OCI-LY7 (cell line): Measurements from ENCODE around the gene ZNF407. TPM values are rescaled to one million over a fixed set of nuclear protein-coding genes. Genes with fewer than 3 reads are reported as not detected.

Experiments used
- BruUV-seq: library from RNA; stranded (reverse); fragments of 400-500 nt; replicated peaks from 2 replicates; lab custom pipeline; 2021; lab: Mats Ljungman, UMichigan
- CTCF ChIA-PET: fragments of 300-600 bp; sonication (Branson Sonifier 250); formaldehyde crosslinking; loops from one replicate; lab custom pipeline; 2022; ENCODE audit warnings: antibody characterized with exemption; ENCODE audit not compliant: unreplicated experiment; lab: Charles Lee
- POLR2A ChIA-PET: fragments of 300-600 bp; sonication (Branson Sonifier 250); formaldehyde crosslinking; loops from one replicate; lab custom pipeline; 2022; ENCODE audit warnings: antibody characterized with exemption; lab: Charles Lee
- DNase-seq: peaks from one replicate; pipeline ENCODE4 v3.0.0-alpha.2; 2015; ENCODE audit warnings: low spot score
- H2AFZ ChIP-seq: fragments of 200-600 bp; sonication (generic), shearing (Covaris generic); 2 replicates; pipeline ENCODE4 v1.6.1; 2014; ENCODE audit warnings: mild to moderate bottlenecking, antibody characterized with exemption, low read length, moderate library complexity
- H3K27ac ChIP-seq: fragments of 200-600 bp; sonication (generic); 2 replicates; pipeline ENCODE4 v1.5.1; 2014; ENCODE audit warnings: mixed run types, low read depth, mild to moderate bottlenecking, moderate library complexity, low read length, inconsistent platforms; ENCODE audit not compliant: poor library complexity, severe bottlenecking
- H3K36me3 ChIP-seq: fragments of 200-600 bp; sonication (generic); 2 replicates; pipeline ENCODE4 v1.6.1; 2014; ENCODE audit warnings: mild to moderate bottlenecking, antibody characterized with exemption, low read length, moderate library complexity, mixed read lengths; ENCODE audit not compliant: insufficient read depth
- H3K4me1 ChIP-seq: fragments of 200-600 bp; sonication (generic); 2 replicates; pipeline ENCODE4 v1.5.1; 2014; ENCODE audit warnings: mild to moderate bottlenecking, low read length; ENCODE audit not compliant: insufficient read depth, poor library complexity, severe bottlenecking
- H3K4me2 ChIP-seq: fragments of 200-600 bp; sonication (generic); 2 replicates; pipeline ENCODE4 v1.6.1; 2014; ENCODE audit warnings: mild to moderate bottlenecking, low read length
- H3K4me3 ChIP-seq: fragments of 200-600 bp; sonication (generic); 2 replicates; pipeline ENCODE4 v1.5.1; 2014; ENCODE audit warnings: mild to moderate bottlenecking, low read depth, low read length; ENCODE audit not compliant: poor library complexity, severe bottlenecking
- H3K79me2 ChIP-seq: fragments of 200-600 bp; sonication (generic); 2 replicates; pipeline ENCODE4 v1.6.1; 2016; ENCODE audit warnings: low read depth, mild to moderate bottlenecking, low read length, moderate library complexity, mixed read lengths; ENCODE audit not compliant: insufficient read depth
- H3K9me2 ChIP-seq: fragments of 200-600 bp; sonication (generic); 2 replicates; pipeline ENCODE4 v1.6.1; 2016; ENCODE audit warnings: mild to moderate bottlenecking, low read length, mixed read lengths; ENCODE audit not compliant: insufficient read depth
- H3K9me3 ChIP-seq: fragments of 200-600 bp; sonication (generic); 2 replicates; pipeline ENCODE4 v1.6.1; 2014; ENCODE audit warnings: mild to moderate bottlenecking, mixed run types, low read length, mixed read lengths
- H4K20me1 ChIP-seq: fragments of 200-600 bp; sonication (generic); 2 replicates; pipeline ENCODE4 v1.6.1; 2014; ENCODE audit warnings: mild to moderate bottlenecking, antibody characterized with exemption, low read length, moderate library complexity, mixed read lengths; ENCODE audit not compliant: insufficient read depth
- CTCF ChIP-seq: fragments of 200-600 bp; sonication (generic); conservative IDR thresholded peaks from 2 replicates; pipeline ENCODE4 v1.5.1; 2014; ENCODE audit warnings: mild to moderate bottlenecking, antibody characterized with exemption, low read length, moderate library complexity, mixed read lengths
- EZH2phosphoT487 ChIP-seq: fragments of 200-600 bp; sonication (generic); IDR thresholded peaks from 2 replicates; pipeline ENCODE4 v1.6.1; 2018; ENCODE audit warnings: low read depth, borderline replicate concordance, mild to moderate bottlenecking, mixed run types, antibody characterized with exemption, low read length, moderate library complexity, mixed read lengths
- intact Hi-C: fragments of 100-400 bp; cut with micrococcal nuclease; formaldehyde crosslinking; loops from one replicate; pipeline ENCODE4 v1.10.0; 2022; ENCODE audit not compliant: unreplicated experiment
- total RNA-seq, 2 experiments: library from RNA; depleted of rRNA in 1 of 2; stranded (reverse); fragments of >200 nt in 1 of 2; shearing (Covaris generic) in 1 of 2; gene quantifications; 2 replicates each; pipeline ENCODE4 v1.2.3, GENCODE V29; 2014 to 2022

ZNF407 gene
- total RNA-seq, 2 experiments from 2014 or later = 8.9 to 11.9 TPM

DNA sequence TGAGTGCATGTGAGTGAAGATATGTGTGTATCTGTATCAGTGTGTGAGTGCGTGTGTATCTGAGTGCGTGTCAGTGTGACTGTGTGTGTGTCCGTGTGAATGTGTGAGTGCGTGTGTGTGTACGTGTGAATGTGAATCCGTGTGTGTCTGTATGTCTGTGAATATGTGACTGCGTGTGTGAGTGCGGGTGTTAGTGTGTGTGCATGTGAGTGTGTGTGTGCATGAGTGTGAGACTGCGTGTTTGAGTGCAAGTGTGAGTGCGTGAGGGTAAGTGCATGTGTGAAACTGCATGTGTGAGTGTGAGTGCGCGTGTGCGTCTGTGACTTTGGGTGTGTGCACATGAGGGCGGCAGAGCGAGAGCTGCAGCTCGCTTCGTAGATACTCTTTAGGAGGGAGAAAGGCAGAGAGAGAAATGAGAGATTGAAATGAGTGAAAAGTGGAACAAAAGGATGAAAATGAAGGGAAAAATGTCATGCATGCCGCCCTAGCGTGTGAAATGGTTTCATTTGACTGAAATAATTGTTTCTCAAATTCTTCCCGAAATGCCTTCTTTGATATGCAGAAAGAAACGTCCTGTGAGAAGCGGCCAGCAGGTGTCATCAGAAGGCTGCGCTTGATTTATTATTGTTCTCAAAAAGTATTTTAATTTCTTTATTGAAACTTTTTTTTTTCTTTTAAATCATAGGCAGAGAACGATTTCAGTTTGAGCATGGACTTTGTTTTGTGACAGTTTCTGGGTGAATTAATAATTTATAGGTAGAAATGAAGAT is 25.6 kb downstream of the ZNF407 start:
- ChIA-PET CTCF (no interaction called here), POLR2A (no interaction called here)
- Histone ChIP-seq H3K27ac (no peak overlapping the region), H3K9me2 (no peaks in the 10 kb centered on the region), H3K4me3 (no peak overlapping the region), H3K4me1 (no peaks in the 10 kb centered on the region), H3K79me2 (0 out of 2 replicates have a peak, but pooled peaks cover 3% of the 10 kb centered on the region), H4K20me1 (no peaks in the 10 kb centered on the region; the same call in 1 of the 2 replicates), H2AFZ (no peak overlapping the region), H3K36me3 (no peaks in the 10 kb centered on the region), H3K9me3 (no peaks in the 10 kb centered on the region), H3K4me2 (no peak overlapping the region)
- BruUV-seq = no TSS peak
- TF ChIP-seq EZH2phosphoT487 (no peak), CTCF (peak; percentile 54)
- no peak for DNase-seq
- intact Hi-C loops = no loop called here

GRCh38 chr18:74624466-74624865 is 26.8 kb downstream of the ZNF407 start:
- no peak for TF ChIP-seq EZH2phosphoT487
- no peak for TF ChIP-seq CTCF
- Histone ChIP-seq H3K36me3 (no peaks in the 10 kb centered on the region), H3K79me2 (0 out of 2 replicates have a peak, but pooled peaks cover 3% of the 10 kb centered on the region), H3K4me2 (no peak overlapping the region), H3K27ac (no peak overlapping the region), H3K4me3 (no peak overlapping the region), H3K9me2 (no peaks in the 10 kb centered on the region), H3K9me3 (no peaks in the 10 kb centered on the region), H3K4me1 (no peaks in the 10 kb centered on the region), H4K20me1 (no peaks in the 10 kb centered on the region; the same call in 1 of the 2 replicates), H2AFZ (no peak overlapping the region)
- no TSS peak for BruUV-seq
- DNase-seq = no peak
- intact Hi-C loops = no loop called here
- CTCF ChIA-PET = no interaction called here
- POLR2A ChIA-PET = no interaction called here

GRCh38 chr18:74625157-74625556 is 27.5 kb downstream of the ZNF407 start:
- intact Hi-C loops = no loop called here
- no peaks in the 10 kb centered on the region for H3K9me3 ChIP-seq
- H4K20me1 ChIP-seq = no peaks in the 10 kb centered on the region; the same call in 1 of the 2 replicates
- H3K4me1 ChIP-seq = no peaks in the 10 kb centered on the region
- H3K4me2 ChIP-seq = no peak overlapping the region
- no peak overlapping the region for H3K27ac ChIP-seq
- H3K36me3 ChIP-seq = no peaks in the 10 kb centered on the region
- DNase-seq = no peak
- no peak overlapping the region for H3K4me3 ChIP-seq
- H3K9me2 ChIP-seq = no peaks in the 10 kb centered on the region
- no peak for TF ChIP-seq CTCF
- TF ChIP-seq EZH2phosphoT487 = no peak
- 0 out of 2 replicates have a peak, but pooled peaks cover 3% of the 10 kb centered on the region for H3K79me2 ChIP-seq
- no TSS peak for BruUV-seq
- H2AFZ ChIP-seq = no peak overlapping the region
- ChIA-PET CTCF (no interaction called here), POLR2A (no interaction called here)
